HepG2 (cell line): ENCODE results near the gene ELOVL7. TPM values are rescaled to one million over a fixed set of nuclear protein-coding genes. Genes with fewer than 3 reads are reported as not detected.
"Not testable (repeated sequence)": the region's sequence is repeated elsewhere in the genome, so short reads cannot be mapped to it uniquely, and the experiment has no call there.

Experiments used
- ATAC-seq: fragments of 200-7000 bp; cut with Tn5 transposase; 3 replicates; pipeline ENCODE4 v1.9.1; 2020; ENCODE audit warnings: mild to moderate bottlenecking, moderate library complexity
- BruUV-seq: library from RNA; stranded (reverse); fragments of 400-500 nt; replicated peaks from 2 replicates; lab custom pipeline; 2021; lab: Mats Ljungman, UMichigan
- CTCF ChIA-PET: fragments of 300-600 bp; formaldehyde crosslinking; extraction: SDS; loops from one replicate; lab custom pipeline; 2021; ENCODE audit warnings: low total read pairs, inconsistent platforms, low intra/inter-chr PET ratio; lab: Yijun Ruan, JAX
- POLR2A ChIA-PET: fragments of 350-600 bp; sonication (Branson Sonifier 250); formaldehyde crosslinking; loops from one replicate; lab custom pipeline; 2020; ENCODE audit warnings: antibody characterized with exemption, inconsistent platforms; lab: Yijun Ruan, JAX
- DNase-seq: peaks from one replicate; pipeline ENCODE4 v3.0.0-alpha.2; 2015; ENCODE audit warnings: low spot score
- FAIRE-seq: peaks from 3 replicates; lab custom pipeline; 2011; peaks lifted over from hg19 to GRCh38; lab: Jason Lieb, UNC
- H2AFZ ChIP-seq: one replicate; pipeline ENCODE4 v1.6.1; 2011; ENCODE audit warnings: low read length, inconsistent platforms
- H3K27ac ChIP-seq: fragments of 300-600 bp; 3 replicates; pipeline ENCODE4 v1.8.0; 2011; ENCODE audit warnings: mixed run types, mild to moderate bottlenecking, mixed read lengths, low read length, inconsistent platforms; ENCODE audit not compliant: insufficient read depth; ENCODE audit errors: extremely low read length
- H3K27me3 ChIP-seq, 2 experiments: fragments of 200-600 bp in 1 of 2; 2 replicates in 1 of 2; 3 replicates in 1 of 2; pipeline versions ENCODE4 v1.6.0 to v1.8.0; 2011; ENCODE audit warnings: low read length in 2 of 2, mild to moderate bottlenecking in 2 of 2, moderate library complexity in 2 of 2, inconsistent platforms in 1 of 2; ENCODE audit not compliant: insufficient read depth in 2 of 2, control insufficient read depth in 1 of 2
- H3K36me3 ChIP-seq, 2 experiments: fragments of 200-600 bp in 1 of 2; replicated peaks in 1 of 2; 2 replicates in 1 of 2; 3 replicates in 1 of 2; pipeline versions ENCODE4 v1.5.1 to v1.8.0; 2011; ENCODE audit warnings: low read length in 2 of 2, inconsistent platforms in 1 of 2; ENCODE audit not compliant: insufficient read depth in 2 of 2, control insufficient read depth in 1 of 2
- H3K4me1 ChIP-seq: 2 replicates; pipeline ENCODE4 v1.5.1; 2012; ENCODE audit warnings: low read length, inconsistent platforms; ENCODE audit not compliant: insufficient read depth
- H3K4me2 ChIP-seq: 2 replicates; pipeline ENCODE4 v1.6.0; 2011; ENCODE audit warnings: low read depth, low read length, inconsistent platforms
- H3K4me3 ChIP-seq, 3 experiments: fragments of 200-600 bp in 1 of 3; sonication (generic), shearing (Covaris generic) in 1 of 3; replicated peaks in 1 of 3; 2 replicates each; pipeline ENCODE4 v1.5.1; 2011 to 2016; ENCODE audit warnings: low read length in 3 of 3, inconsistent platforms in 2 of 3, low read depth in 2 of 3, mild to moderate bottlenecking in 2 of 3, control low read depth in 1 of 3, mixed read lengths in 1 of 3; ENCODE audit not compliant: insufficient read depth in 1 of 3
- H3K79me2 ChIP-seq: one replicate; pipeline ENCODE4 v1.6.1; 2011; ENCODE audit warnings: low read length, inconsistent platforms; ENCODE audit not compliant: insufficient read depth
- H3K9ac ChIP-seq: 2 replicates; pipeline ENCODE4 v1.6.0; 2011; ENCODE audit warnings: mild to moderate bottlenecking, low read depth, low read length, inconsistent platforms; ENCODE audit not compliant: insufficient read depth
- H3K9me3 ChIP-seq: 2 replicates; pipeline ENCODE4 v1.5.1; 2012; ENCODE audit warnings: mild to moderate bottlenecking, low read length
- H4K20me1 ChIP-seq: 2 replicates; pipeline ENCODE4 v1.6.0; 2011; ENCODE audit warnings: inconsistent platforms, mild to moderate bottlenecking, low read length, moderate library complexity; ENCODE audit not compliant: insufficient read depth
- CHCHD3 ChIP-seq: sonication (generic); formaldehyde crosslinking; IDR thresholded peaks from 2 replicates; pipeline ENCODE4 v1.8.0; 2022; ENCODE audit warnings: mild to moderate bottlenecking, missing genetic modification reagents, moderate library complexity
- HES4 ChIP-seq: sonication (generic); formaldehyde crosslinking; IDR thresholded peaks from 2 replicates; pipeline ENCODE4 v1.9.0; 2021; ENCODE audit warnings: mild to moderate bottlenecking, missing genetic modification reagents, borderline replicate concordance
- KDM4B ChIP-seq: sonication (generic); formaldehyde crosslinking; IDR thresholded peaks from 2 replicates; pipeline ENCODE4 v1.4.0; 2020; ENCODE audit warnings: missing genetic modification reagents
- MYPOP ChIP-seq: sonication (generic); formaldehyde crosslinking; IDR thresholded peaks from 2 replicates; pipeline ENCODE4 v1.8.1; 2023; ENCODE audit warnings: mild to moderate bottlenecking, moderate library complexity, missing genetic modification reagents
- PAWR ChIP-seq: sonication (generic); formaldehyde crosslinking; IDR thresholded peaks from 2 replicates; pipeline ENCODE4 v1.4.0; 2020; ENCODE audit warnings: missing genetic modification reagents, mild to moderate bottlenecking, borderline replicate concordance
- SAP130 ChIP-seq: IDR thresholded peaks from 2 replicates; pipeline ENCODE4 v1.6.1; 2016; ENCODE audit warnings: low read depth
- TFAP4 ChIP-seq: sonication (generic); IDR thresholded peaks from 2 replicates; pipeline ENCODE4 v1.6.1; 2016; ENCODE audit warnings: low read depth, borderline replicate concordance
- ZNF773 ChIP-seq: sonication (generic); formaldehyde crosslinking; IDR thresholded peaks from 2 replicates; pipeline ENCODE4 v1.4.0; 2020; ENCODE audit warnings: missing genetic modification reagents, borderline replicate concordance
- WGBS: methylation state at CpG from one replicate; pipeline ENCODE4 v1.1.6; 2017; ENCODE audit warnings: low lambda C conversion rate; 5-methylcytosine and 5-hydroxymethylcytosine counted together
- in situ Hi-C: cut with HindIII; loops from 2 replicates; pipeline ENCODE4 v1.10.0; 2017; ENCODE audit warnings: low pct_unique_long_range_greater_than_20kb; ENCODE audit not compliant: extremely low pct_ligation_motif_present
- intact Hi-C: fragments of 100-400 bp; cut with micrococcal nuclease; formaldehyde crosslinking; loops from one replicate; pipeline ENCODE4 v1.10.0; 2022; ENCODE audit not compliant: unreplicated experiment
- polyA plus RNA-seq, 8 experiments: library from polyadenylated mRNA; depleted of rRNA in 3 of 8; stranded (reverse) in 7 of 8; unstranded in 1 of 8; fragments of >200 nt; fragmentation: Illumina TruSeq in 4 of 8; extraction: Trizol in 4 of 8; gene quantifications; 2 replicates each; pipeline versions ENCODE4 v1.2.1 to v1.2.3, GENCODE V29; 2011 to 2016; ENCODE audit warnings: low read depth in 4 of 8, missing spikeins in 1 of 8, mixed read lengths in 1 of 8; ENCODE audit not compliant: insufficient read depth in 1 of 8
- total RNA-seq, 5 experiments: library from RNA; depleted of rRNA; stranded (reverse); fragments of >200 nt; fragmentation: Illumina TruSeq; extraction: Trizol; gene quantifications; 2 replicates each; pipeline ENCODE4 v1.2.3, GENCODE V29; 2016; ENCODE audit warnings: low read depth in 1 of 5

Gene ELOVL7
- total and polyA plus RNA-seq, 2 of the 13 experiments (the other 11 are each of a cell fraction or from before 2014, with no cell fraction given), result 4.5 to 7.3 TPM

GRCh38 chr5:60712950-60713349 lies 131.1 kb downstream of the ELOVL7 start (continued):
- TF ChIP-seq KDM4B (CRISPR knock-in tag) (no peak), MYPOP (CRISPR knock-in tag) (no peak), CHCHD3 (CRISPR knock-in tag) (no peak), SAP130 (CRISPR knock-in tag) (no peak), HES4 (CRISPR knock-in tag) (no peak), TFAP4 (no peak), PAWR (CRISPR knock-in tag) (no peak), ZNF773 (CRISPR knock-in tag) (no peak)
- TF ChIP-seq, all 625 proteins: peak for 0

GRCh38 chr5:60711892-60712291 lies 132.2 kb downstream of the ELOVL7 start:
- in situ Hi-C loops, H3K4me2 ChIP-seq, H2AFZ ChIP-seq, CTCF ChIA-PET, H3K27me3 ChIP-seq, intact Hi-C loops, DNase-seq, H3K79me2 ChIP-seq, H3K4me1 ChIP-seq, H3K9me3 ChIP-seq, H3K27ac ChIP-seq, H4K20me1 ChIP-seq, BruUV-seq, ATAC-seq, H3K4me3 ChIP-seq, FAIRE-seq, H3K9ac ChIP-seq, H3K36me3 ChIP-seq, POLR2A ChIA-PET: not testable (repeated sequence)
- WGBS, result 3% methylated on average over 3 of the region's 3 CpGs
